Endothelial cell of umbilical vein (primary cell): ENCODE data around the gene TTLL5. TPM values are rescaled to one million over a fixed set of nuclear protein-coding genes. Genes with fewer than 3 reads are reported as not detected.

Experiments
- BruUV-seq: library from RNA; stranded (reverse); fragments of 400-500 nt; replicated peaks from 2 replicates; lab custom pipeline; 2021; lab: Mats Ljungman, UMichigan
- CTCF ChIA-PET: fragments of 300-600, 350-600 bp; sonication (Branson Sonifier 250); formaldehyde crosslinking; loops from one replicate; lab custom pipeline; 2021; ENCODE audit warnings: antibody characterized with exemption, inconsistent platforms; lab: Charles Lee
- POLR2A ChIA-PET: fragments of 300-600, 350-600 bp; sonication (Branson Sonifier 250); formaldehyde crosslinking; loops from one replicate; lab custom pipeline; 2021; ENCODE audit warnings: antibody characterized with exemption, inconsistent platforms; lab: Charles Lee
- DNase-seq: peaks from one replicate; pipeline ENCODE4 v3.0.0-alpha.2; 2011; ENCODE audit warnings: low read depth, low spot score
- FAIRE-seq: peaks from 2 replicates; lab custom pipeline; 2011; peaks lifted over from hg19 to GRCh38; lab: Jason Lieb, UNC
- H2AFZ ChIP-seq: 2 replicates; pipeline ENCODE4 v1.6.0; 2012; ENCODE audit warnings: low read depth, low read length, control low read depth, inconsistent platforms
- H3K27ac ChIP-seq: 2 replicates; pipeline ENCODE4 v1.5.1; 2011; ENCODE audit warnings: low read depth, mild to moderate bottlenecking, control low read depth, low read length, moderate library complexity; ENCODE audit not compliant: insufficient read depth
- H3K27me3 ChIP-seq, 2 experiments: 2 replicates each; pipeline versions ENCODE4 v1.6.0 to v1.6.1; 2011; ENCODE audit warnings: low read length in 2 of 2, mixed read lengths in 1 of 2; ENCODE audit not compliant: control insufficient read depth in 2 of 2, insufficient read depth in 2 of 2
- H3K36me3 ChIP-seq, 2 experiments: 2 replicates in 1 of 2; 3 replicates in 1 of 2; pipeline ENCODE4 v1.5.1; 2011; ENCODE audit warnings: low read length in 2 of 2, mild to moderate bottlenecking in 1 of 2, moderate library complexity in 1 of 2; ENCODE audit not compliant: control insufficient read depth in 2 of 2, insufficient read depth in 2 of 2; ENCODE audit errors: extremely low read depth in 1 of 2
- H3K4me1 ChIP-seq: 3 replicates; pipeline ENCODE4 v1.5.1; 2011; ENCODE audit warnings: mild to moderate bottlenecking, low read length; ENCODE audit not compliant: control insufficient read depth, insufficient read depth; ENCODE audit errors: extremely low read depth
- H3K4me2 ChIP-seq: 2 replicates; pipeline ENCODE4 v1.6.1; 2011; ENCODE audit warnings: low read length, control low read depth, mixed read lengths; ENCODE audit not compliant: insufficient read depth
- H3K4me3 ChIP-seq, 3 experiments: fragments of 200-600 bp in 1 of 3; sonication (generic), shearing (Covaris generic) in 1 of 3; replicated peaks in 1 of 3; 2 replicates each; pipeline ENCODE4 v1.5.1; 2011 to 2016; ENCODE audit warnings: control low read depth in 3 of 3, low read length in 3 of 3, mild to moderate bottlenecking in 2 of 3, inconsistent platforms in 1 of 3, low read depth in 1 of 3, moderate library complexity in 1 of 3; ENCODE audit not compliant: insufficient read depth in 1 of 3
- H3K79me2 ChIP-seq: 2 replicates; pipeline ENCODE4 v1.6.0; 2012; ENCODE audit warnings: low read length, inconsistent platforms; ENCODE audit not compliant: control insufficient read depth, insufficient read depth
- H3K9ac ChIP-seq: replicated peaks from 2 replicates; pipeline ENCODE3; 2011; ENCODE audit warnings: low read length, control low read depth; ENCODE audit not compliant: insufficient read depth; ENCODE audit errors: extremely low read depth
- H3K9me1 ChIP-seq: replicated peaks from 3 replicates; pipeline ENCODE4 v1.6.0; 2011; ENCODE audit warnings: mild to moderate bottlenecking, low read length; ENCODE audit not compliant: control insufficient read depth, insufficient read depth; ENCODE audit errors: extremely low read depth
- H3K9me3 ChIP-seq: replicated peaks from 2 replicates; pipeline ENCODE4 v1.5.1; 2012; ENCODE audit warnings: low read length, inconsistent platforms; ENCODE audit not compliant: control insufficient read depth, insufficient read depth
- H4K20me1 ChIP-seq: replicated peaks from 2 replicates; pipeline ENCODE3; 2011; ENCODE audit warnings: mild to moderate bottlenecking, low read length; ENCODE audit not compliant: control insufficient read depth, insufficient read depth; ENCODE audit errors: extremely low read depth
- EZH2 ChIP-seq: IDR thresholded peaks from 2 replicates; pipeline ENCODE4 v1.6.1; 2012; ENCODE audit warnings: borderline replicate concordance, low read depth, mild to moderate bottlenecking, moderate library complexity, low read length, inconsistent platforms; ENCODE audit not compliant: severe bottlenecking
- FOS ChIP-seq: IDR thresholded peaks from 2 replicates; pipeline ENCODE4 v1.6.1; 2011; ENCODE audit warnings: mild to moderate bottlenecking, low read length, moderate library complexity, borderline replicate concordance; ENCODE audit not compliant: insufficient read depth
- GATA2 ChIP-seq: IDR thresholded peaks from 2 replicates; pipeline ENCODE4 v1.7.0; 2011; ENCODE audit warnings: low read depth, mild to moderate bottlenecking, moderate library complexity, mixed read lengths, low read length; ENCODE audit not compliant: insufficient read length, insufficient read depth
- JUN ChIP-seq: IDR thresholded peaks from 2 replicates; pipeline ENCODE4 v1.6.1; 2011; ENCODE audit warnings: borderline replicate concordance, low read depth; ENCODE audit not compliant: insufficient read length, insufficient read depth
- MYC ChIP-seq: IDR thresholded peaks from one replicate; pipeline ENCODE4 v1.6.1; 2011; ENCODE audit warnings: mild to moderate bottlenecking, low read depth, low read length
- POLR2A ChIP-seq: IDR thresholded peaks from 2 replicates; pipeline ENCODE4 v1.6.1; 2012; ENCODE audit warnings: low read depth, mild to moderate bottlenecking, control low read depth, low read length
- POLR2AphosphoS5 ChIP-seq: IDR thresholded peaks from 2 replicates; pipeline ENCODE4 v1.6.1; 2012; ENCODE audit warnings: low read depth, mild to moderate bottlenecking, control low read depth, low read length, moderate library complexity; ENCODE audit not compliant: insufficient read depth
- dilution Hi-C: fragments of 300-500 bp; cut with MboI; formaldehyde crosslinking; loops from one replicate; pipeline ENCODE4 v1.15.0; 2019; ENCODE audit warnings: low sequenced_read_pairs; ENCODE audit not compliant: extremely low pct_ligation_motif_present
- intact Hi-C: fragments of 100-400 bp; cut with micrococcal nuclease; formaldehyde crosslinking; loops from one replicate; pipeline ENCODE4 v1.10.0; 2022
- polyA plus RNA-seq, 4 experiments: library from polyadenylated mRNA; depleted of rRNA in 3 of 4; stranded (reverse) in 3 of 4; unstranded in 1 of 4; fragments of >200 nt; gene quantifications; 2 replicates each; pipeline versions ENCODE4 v1.2.1 to v1.2.3, GENCODE V29; 2011 to 2012; ENCODE audit warnings: missing spikeins in 1 of 4
- total RNA-seq: library from RNA; stranded (reverse); gene quantifications from 2 replicates; pipeline ENCODE4 v1.2.3, GENCODE V29; 2021
- TF ChIP-seq, protein P1 (sequence below): IDR thresholded peaks from 2 replicates; pipeline ENCODE4 v1.6.1; 2011; ENCODE audit not compliant: insufficient read depth, insufficient read length
- TF ChIP-seq, protein P2 (sequence below), 2 donors: IDR thresholded peaks; 1 replicate in 1 of 2; 2 replicates in 1 of 2; pipeline ENCODE4 v1.5.1; 2011; ENCODE audit warnings: low read length in 2 of 2, mild to moderate bottlenecking in 2 of 2, moderate library complexity in 2 of 2, control low read depth in 1 of 2, inconsistent platforms in 1 of 2, low read depth in 1 of 2; ENCODE audit not compliant: insufficient read depth in 1 of 2; ENCODE audit errors: extremely low read depth in 1 of 2

TTLL5 gene
- total and polyA plus RNA-seq, 2 donors (not counting 3 experiments of a cell fraction or from before 2014, with no cell fraction given): 33.2 to 93.6 TPM

GRCh38 chr14:75996488-75996887 is 335.4 kb downstream of the TTLL5 start:
- no peak for TF ChIP-seq EZH2
- TF ChIP-seq, protein P1, sequence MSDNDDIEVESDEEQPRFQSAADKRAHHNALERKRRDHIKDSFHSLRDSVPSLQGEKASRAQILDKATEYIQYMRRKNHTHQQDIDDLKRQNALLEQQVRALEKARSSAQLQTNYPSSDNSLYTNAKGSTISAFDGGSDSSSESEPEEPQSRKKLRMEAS: no peak
- no peak for TF ChIP-seq MYC
- no peak for TF ChIP-seq GATA2
- no peak for TF ChIP-seq POLR2AphosphoS5
- no peak for TF ChIP-seq POLR2A
- no peak for TF ChIP-seq JUN
- TF ChIP-seq, protein P2, sequence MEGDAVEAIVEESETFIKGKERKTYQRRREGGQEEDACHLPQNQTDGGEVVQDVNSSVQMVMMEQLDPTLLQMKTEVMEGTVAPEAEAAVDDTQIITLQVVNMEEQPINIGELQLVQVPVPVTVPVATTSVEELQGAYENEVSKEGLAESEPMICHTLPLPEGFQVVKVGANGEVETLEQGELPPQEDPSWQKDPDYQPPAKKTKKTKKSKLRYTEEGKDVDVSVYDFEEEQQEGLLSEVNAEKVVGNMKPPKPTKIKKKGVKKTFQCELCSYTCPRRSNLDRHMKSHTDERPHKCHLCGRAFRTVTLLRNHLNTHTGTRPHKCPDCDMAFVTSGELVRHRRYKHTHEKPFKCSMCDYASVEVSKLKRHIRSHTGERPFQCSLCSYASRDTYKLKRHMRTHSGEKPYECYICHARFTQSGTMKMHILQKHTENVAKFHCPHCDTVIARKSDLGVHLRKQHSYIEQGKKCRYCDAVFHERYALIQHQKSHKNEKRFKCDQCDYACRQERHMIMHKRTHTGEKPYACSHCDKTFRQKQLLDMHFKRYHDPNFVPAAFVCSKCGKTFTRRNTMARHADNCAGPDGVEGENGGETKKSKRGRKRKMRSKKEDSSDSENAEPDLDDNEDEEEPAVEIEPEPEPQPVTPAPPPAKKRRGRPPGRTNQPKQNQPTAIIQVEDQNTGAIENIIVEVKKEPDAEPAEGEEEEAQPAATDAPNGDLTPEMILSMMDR (IDR thresholded peaks at IDR 0.05; ENCODE audit: extremely low read depth in 1 of 2, insufficient read depth in 1 of 2, low read depth in 1 of 2, low read length in 2 of 2): no peak
- TF ChIP-seq FOS: no peak
- H3K9me3 ChIP-seq: no peaks in the 10 kb centered on the region
- dilution Hi-C loops: loop anchor here (25.0 kb wide), 1 partner anchor 284 kb away; no protein-coding TSS in a partner anchor
- no peak for DNase-seq
- H3K4me1 ChIP-seq: no peaks in the 10 kb centered on the region
- CTCF ChIA-PET: no interaction called here
- H3K4me3 ChIP-seq: no peak overlapping the region
- no peak for FAIRE-seq
- H3K9me1 ChIP-seq: no peaks in the 10 kb centered on the region
- no peaks in the 10 kb centered on the region for H3K79me2 ChIP-seq
- H3K27me3 ChIP-seq: no peaks in the 10 kb centered on the region
- no peak overlapping the region for H3K9ac ChIP-seq
- peaks cover 4 to 23% of the 10 kb centered on the region in 2 experiments for H3K36me3 ChIP-seq
- no TSS peak for BruUV-seq
- no peak overlapping the region for H3K4me2 ChIP-seq
- no peaks in the 10 kb centered on the region for H4K20me1 ChIP-seq
- H2AFZ ChIP-seq: no peak overlapping the region
- intact Hi-C loops: no loop called here
- no peak overlapping the region for H3K27ac ChIP-seq
- POLR2A ChIA-PET: no interaction called here
